GM19395 (cell line): Measurements from ENCODE around the gene TMLHE.
"Not testable (repeated sequence)": the region's sequence is repeated elsewhere in the genome, so short reads cannot be mapped to it uniquely, and the experiment has no call there.

Experiments used
- ATAC-seq: cut with Tn5 transposase; IDR thresholded peaks from one replicate; pipeline ENCODE4 v1.9.1; 2021; ENCODE audit warnings: mild to moderate bottlenecking, moderate library complexity; ENCODE audit not compliant: unreplicated experiment

Gene TMLHE

GRCh38 chrX:155505296-155505695 is 107.5 kb downstream of the TMLHE start:
- ATAC-seq, result no peak

- not testable (repeated sequence) for ATAC-seq
Observed at GRCh38 chrX:155495134-155495533, 117.6 kb downstream of the TMLHE start.

DNA sequence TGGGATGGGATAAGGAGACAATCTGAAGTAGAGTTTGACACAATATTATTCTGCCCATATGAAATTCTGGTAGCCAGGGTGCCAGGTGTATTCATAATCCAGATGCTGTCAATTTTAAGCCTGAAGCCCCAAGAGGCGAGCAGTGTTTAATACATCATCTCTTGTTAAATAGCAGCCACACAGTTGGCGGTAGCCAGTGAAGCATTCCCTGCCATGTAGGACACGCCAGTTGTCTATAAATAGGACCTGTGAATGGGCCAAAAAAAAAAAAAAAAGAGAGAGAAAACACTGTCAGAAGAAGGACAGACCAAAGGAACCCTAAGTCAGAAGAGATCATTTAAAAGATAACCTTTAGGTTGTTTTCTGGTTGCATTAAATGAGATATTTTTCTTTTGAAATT is 121.3 kb downstream of the TMLHE start:
- not testable (repeated sequence) for ATAC-seq

- ATAC-seq, result not testable (repeated sequence)
Observed at GRCh38 chrX:155477136-155477535, 135.6 kb downstream of the TMLHE start.

DNA sequence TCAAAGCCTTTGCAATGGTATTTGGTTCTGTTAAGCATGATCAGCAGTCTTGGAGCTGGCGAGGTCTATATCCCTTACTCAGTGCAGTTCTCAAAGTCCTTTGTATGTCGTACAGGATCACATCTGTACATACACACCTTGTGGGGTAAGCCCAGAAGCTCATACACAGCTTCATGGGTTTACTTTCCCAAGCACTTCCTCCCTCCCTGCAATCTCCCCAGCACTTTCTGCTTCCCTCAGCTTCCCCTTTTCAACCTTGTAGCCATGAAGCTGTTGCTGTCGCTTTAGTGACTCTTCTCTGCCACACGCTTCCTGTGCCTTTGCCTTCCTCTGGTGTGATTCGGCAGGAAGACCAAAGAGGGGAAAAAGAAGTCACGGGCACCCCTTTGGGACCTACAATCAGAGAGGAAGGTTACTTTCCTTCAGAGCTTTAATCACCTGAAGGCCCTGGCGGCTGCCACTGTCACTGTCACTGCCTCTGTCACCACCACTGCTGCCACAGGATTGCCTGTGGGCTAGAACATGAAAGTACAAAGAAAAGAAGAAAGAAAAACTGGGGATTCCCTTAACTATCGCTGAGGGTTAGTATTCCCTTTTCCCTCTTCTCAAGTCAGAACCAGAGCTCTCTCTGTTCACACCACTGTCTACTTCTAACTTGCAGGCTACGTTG is 146.3 kb downstream of the TMLHE start:
- ATAC-seq, result peak; percentile 77

DNA sequence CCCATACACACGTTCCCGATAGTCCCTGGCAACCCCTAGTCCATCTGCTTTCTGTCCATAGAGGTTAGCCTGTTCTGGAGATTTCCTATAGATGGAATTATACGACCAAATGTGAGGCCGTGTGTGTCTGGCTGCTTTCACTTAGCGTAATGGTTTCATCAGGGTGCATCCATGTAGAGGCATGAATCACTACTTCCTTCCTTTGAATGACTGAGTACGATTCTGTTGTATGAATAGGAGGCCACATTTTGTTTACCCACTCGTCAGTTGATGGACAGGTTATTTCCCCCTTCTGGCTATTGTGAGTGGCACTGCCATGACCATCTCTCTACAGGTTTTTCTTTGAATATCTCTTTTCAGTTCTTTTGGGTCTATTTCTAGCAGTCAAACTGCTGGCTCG is 152.3 kb downstream of the TMLHE start:
- not testable (repeated sequence) for ATAC-seq

GRCh38 chrX:155458471-155458870 is 154.3 kb downstream of the TMLHE start, which contains the start of gene F8A3:
Gene F8A3, minus strand, starts transcription at chrX:155458620. Its CDS starts 20 bp downstream, at chrX:155458600.
- peak; percentile 81 for ATAC-seq

GRCh38 chrX:155457761-155458447 is 154.8 kb downstream of the TMLHE start:
- peak; percentile 65 for ATAC-seq

GRCh38 chrX:155441097-155441496 is 171.7 kb downstream of the TMLHE start:
- ATAC-seq, result no peak
